ENCODE measurements around the gene NKD2.

Gene NKD2

DNA sequence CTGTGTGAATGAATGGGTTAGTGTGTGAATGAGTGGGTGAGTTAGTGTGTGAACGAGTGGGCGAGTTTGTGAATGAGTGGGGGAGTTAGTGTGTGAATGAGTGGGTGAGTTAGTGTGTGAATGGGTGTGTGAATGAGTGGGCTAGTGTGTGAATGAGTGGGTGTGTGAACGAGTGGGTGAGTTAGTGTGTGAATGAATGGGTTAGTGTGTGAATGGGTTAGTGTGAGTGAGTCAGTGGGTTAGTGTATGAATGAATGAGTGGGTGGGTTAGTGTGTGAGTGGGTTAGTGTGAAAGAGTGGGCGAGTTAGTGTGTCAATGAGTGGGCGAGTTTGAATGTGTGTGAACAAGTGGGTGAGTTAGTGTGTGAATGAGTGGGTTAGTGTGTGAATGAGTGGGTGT is 35.5 kb downstream of the NKD2 start:
- Histone ChIP-seq H3K27ac (no peak overlapping the region), H3K36me3 (no peaks in the 10 kb centered on the region), H3K4me3 (no peak overlapping the region), H3K4me1 (no peaks in the 10 kb centered on the region), H3K27me3 (no peaks in the 10 kb centered on the region), H3K9me3 (no peaks in the 10 kb centered on the region)
- no peak for TF ChIP-seq CTCF (IDR thresholded peaks at IDR 0.05)
- intact Hi-C loops (cut with DNase I; ENCODE audit: low total_unique reads) = no loop called here
- DNase-seq = no peak

GRCh38 chr5:1045960-1046560 is 37.5 kb downstream of the NKD2 start:
- H3K4me3 ChIP-seq = no peak overlapping the region
- no peaks in the 10 kb centered on the region for H3K27me3 ChIP-seq
- no peaks in the 10 kb centered on the region for H3K4me1 ChIP-seq
- peaks cover 0 to 8% (median 6%) of the 10 kb centered on the region in 3 donors for H3K36me3 ChIP-seq
- no peak overlapping the region for H3K27ac ChIP-seq
- H3K9me3 ChIP-seq = no peaks in the 10 kb centered on the region
- intact Hi-C loops (cut with DNase I; ENCODE audit: low total_unique reads) = no loop called here
- DNase-seq = no peak
- no peak for TF ChIP-seq CTCF (IDR thresholded peaks at IDR 0.05)

GRCh38 chr5:1047332-1047965 is 38.8 kb downstream of the NKD2 start:
- Histone ChIP-seq H3K4me1 (no peaks in the 10 kb centered on the region), H3K9me3 (no peaks in the 10 kb centered on the region), H3K4me3 (no peak overlapping the region), H3K36me3 (peaks cover 0 to 22% (median 15%) of the 10 kb centered on the region in 3 donors), H3K27ac (no peak overlapping the region), H3K27me3 (no peaks in the 10 kb centered on the region)
- intact Hi-C loops (cut with DNase I; ENCODE audit: low total_unique reads) = no loop called here
- DNase-seq = no peak
- TF ChIP-seq CTCF (IDR thresholded peaks at IDR 0.05) = no peak

DNA sequence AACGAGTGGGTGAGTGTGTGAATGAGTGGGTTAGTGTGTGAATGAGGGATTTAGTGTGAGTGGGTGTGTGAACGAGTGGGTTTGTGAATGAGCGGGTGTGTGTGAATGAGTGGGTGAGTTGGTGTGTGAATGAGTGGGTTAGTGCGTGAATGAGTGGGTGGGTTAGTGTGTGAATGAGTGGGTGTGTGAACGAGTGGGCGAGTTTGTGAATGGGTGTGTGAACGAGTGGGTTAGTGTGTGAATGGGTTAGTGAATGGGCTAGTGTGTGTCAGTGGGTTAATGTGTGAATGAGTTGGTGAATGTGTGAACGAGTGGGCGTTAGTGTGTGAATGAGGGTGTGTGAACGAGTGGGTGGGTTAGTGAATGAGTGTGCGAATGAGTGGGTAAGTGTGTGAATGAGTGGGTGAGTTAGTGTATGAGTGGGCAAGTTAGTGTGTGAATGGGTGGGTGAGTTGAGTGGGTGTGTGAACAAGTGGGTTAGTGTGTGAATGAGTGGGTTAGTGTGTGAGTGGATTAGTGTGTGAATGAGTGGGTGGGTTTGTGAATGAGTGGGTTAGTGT is 39.6 kb downstream of the NKD2 start:
- Histone ChIP-seq H3K27me3 (no peaks in the 10 kb centered on the region), H3K27ac (no peak overlapping the region), H3K9me3 (no peaks in the 10 kb centered on the region), H3K4me1 (no peaks in the 10 kb centered on the region), H3K36me3 (peaks cover 0 to 30% (median 22%) of the 10 kb centered on the region in 3 donors), H3K4me3 (no peak overlapping the region)
- intact Hi-C loops (cut with DNase I; ENCODE audit: low total_unique reads) = no loop called here
- TF ChIP-seq CTCF (IDR thresholded peaks at IDR 0.05) = no peak
- no peak for DNase-seq

DNA sequence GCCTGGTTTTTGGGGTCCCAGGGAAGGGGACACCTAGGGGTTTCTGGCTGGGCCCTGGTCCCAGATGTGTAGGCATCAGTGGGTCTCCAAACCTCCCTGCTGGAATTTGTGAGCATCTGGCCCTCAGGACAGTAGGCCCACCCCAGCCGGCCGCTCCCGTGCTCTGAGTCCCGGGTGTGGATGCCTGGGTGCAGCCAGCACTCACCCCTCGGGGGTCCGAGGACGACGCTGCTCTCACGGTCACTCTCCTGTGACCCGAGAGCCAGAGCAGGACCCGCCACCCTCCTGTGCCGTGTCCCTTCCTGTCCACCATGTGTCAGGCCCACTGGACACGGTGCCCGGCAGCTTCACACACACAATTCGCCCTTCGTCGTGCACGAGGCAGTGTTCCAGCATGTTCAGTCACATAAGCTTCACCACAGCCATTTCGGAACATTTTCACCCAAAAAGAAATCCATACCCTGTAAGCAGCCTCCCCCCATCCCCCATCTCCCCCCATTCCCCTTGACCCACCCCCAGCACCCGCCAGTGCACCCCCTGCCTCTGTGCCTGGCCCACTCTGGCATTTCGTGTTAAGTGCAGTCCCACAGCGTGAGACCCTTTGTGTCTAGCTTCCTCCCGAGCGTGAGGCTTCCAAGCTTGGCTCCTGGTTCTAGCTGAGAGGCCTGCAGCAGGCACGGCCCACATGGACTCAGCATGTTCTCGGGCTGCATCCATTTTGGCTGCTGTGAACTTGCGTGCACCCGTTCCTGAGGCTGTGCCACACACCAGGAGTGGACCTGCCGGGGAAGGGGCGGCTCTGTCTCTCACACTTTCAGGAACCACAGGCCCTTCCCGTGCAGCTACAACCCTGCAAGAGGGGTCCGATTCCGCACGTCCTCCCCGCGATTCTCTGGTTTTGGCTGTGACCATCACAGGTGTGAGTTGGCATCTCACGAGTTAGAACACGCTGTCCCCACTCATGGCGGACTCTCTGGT is 40.5 kb downstream of the NKD2 start:
- Histone ChIP-seq H3K4me3 (no peak overlapping the region), H3K9me3 (no peaks in the 10 kb centered on the region), H3K36me3 (peaks cover 0 to 38% (median 29%) of the 10 kb centered on the region in 3 donors), H3K27me3 (no peaks in the 10 kb centered on the region), H3K4me1 (no peaks in the 10 kb centered on the region), H3K27ac (no peak overlapping the region)
- DNase-seq = no peak
- intact Hi-C loops (cut with DNase I; ENCODE audit: low total_unique reads) = no loop called here
- no peak for TF ChIP-seq CTCF (IDR thresholded peaks at IDR 0.05)

Data from tibial artery (tissue), 4 donors.